HG02840 (cell line): Measurements from ENCODE around the gene CD47.

Source experiments
- ATAC-seq: cut with Tn5 transposase; IDR thresholded peaks from one replicate; pipeline ENCODE4 v1.9.1; 2021; ENCODE audit warnings: mild to moderate bottlenecking, moderate library complexity, moderate number of reproducible peaks; ENCODE audit not compliant: unreplicated experiment, low FRiP score

CD47 gene

DNA sequence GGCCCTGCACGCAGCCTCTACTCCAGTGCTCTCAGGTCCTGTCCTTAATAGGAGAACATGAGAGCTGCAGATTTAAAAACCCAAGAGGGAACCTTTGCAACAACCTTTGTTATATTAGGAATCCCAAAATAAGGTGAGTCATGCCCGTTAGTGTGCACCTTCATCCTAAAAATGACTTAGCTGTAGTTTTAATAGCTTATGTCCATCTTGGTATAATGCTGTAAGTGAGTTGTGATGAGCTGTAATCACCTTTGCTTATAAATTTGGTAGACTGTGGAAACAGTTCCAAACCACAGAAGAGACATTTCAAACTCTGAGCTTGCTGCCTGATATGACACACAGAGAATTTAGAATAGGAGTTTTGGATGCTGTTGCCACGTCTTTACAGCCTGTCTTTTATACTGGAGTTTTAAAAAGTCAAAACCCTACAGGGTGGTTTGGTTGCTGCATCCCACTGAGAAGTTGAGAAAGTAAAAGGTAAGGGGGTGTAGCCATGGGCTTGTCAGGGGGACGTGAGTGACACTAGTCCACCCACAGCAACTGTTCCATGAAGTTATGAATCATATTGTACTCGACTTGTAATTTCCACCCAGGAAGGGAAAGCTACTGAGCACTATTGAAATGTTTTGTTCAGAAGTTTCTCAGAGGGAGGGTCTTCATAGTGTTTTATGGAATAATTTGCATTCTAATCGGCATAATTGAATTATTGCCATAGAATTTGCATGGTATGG lies 27.4 kb upstream of the CD47 start:
- no peak for ATAC-seq

GRCh38 chr3:108117241-108117775 lies 26.5 kb upstream of the CD47 start:
- ATAC-seq, result no peak

DNA sequence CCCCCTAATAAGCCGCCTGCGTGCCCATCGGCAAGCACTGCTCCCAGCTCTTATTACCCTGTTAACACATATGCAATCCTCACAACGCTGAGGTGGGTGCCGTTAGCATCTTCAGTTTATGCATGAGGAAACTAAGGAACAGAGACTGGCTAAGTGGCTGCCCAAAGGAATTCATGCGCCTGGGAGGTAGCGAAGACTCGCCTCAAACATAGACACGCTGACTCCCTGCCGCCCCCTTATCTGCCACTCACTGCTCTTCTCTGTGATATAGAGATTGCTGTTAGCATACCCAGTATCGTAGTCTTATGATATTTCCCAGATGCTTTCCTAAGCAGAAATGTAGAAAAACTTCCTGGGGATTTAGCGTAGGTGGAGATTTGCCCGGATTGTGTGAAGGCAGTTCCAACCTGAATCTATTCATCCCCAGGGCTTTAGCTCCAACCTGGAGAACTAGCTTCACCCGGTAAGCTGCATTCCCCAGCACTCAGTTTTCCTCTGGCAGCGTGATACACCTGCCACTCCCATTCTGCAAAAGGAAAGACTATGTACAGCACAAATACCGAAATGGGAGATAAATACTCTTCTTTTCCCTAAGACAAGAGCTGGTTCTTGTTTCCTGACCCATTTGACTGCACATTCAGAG lies 23.7 kb upstream of the CD47 start:
- ATAC-seq, result no peak

DNA sequence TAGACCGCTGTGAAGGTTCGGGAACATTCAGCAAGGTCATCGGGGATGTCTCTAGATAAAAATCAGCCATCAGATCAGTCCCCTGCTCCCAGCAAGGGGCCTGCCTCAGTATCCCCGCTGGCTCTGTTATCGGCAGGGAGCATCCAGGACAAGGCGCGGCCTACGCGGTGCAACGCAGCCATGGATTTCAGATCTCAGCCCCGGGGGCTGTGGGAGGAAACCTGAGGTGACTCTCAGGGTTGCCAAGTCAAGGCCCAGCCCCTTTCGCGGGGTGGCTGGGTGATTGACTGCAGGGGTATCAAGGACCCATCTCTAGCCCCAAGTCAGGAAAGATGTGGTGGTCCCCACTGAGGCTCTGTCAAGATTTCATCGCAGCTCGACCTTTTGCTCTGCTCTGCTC lies 23.1 kb upstream of the CD47 start:
- no peak for ATAC-seq

- no peak for ATAC-seq
Observed at GRCh38 chr3:108110934-108111333, 20.1 kb upstream of the CD47 start.

GRCh38 chr3:108108416-108108815 lies 17.6 kb upstream of the CD47 start:
- no peak for ATAC-seq

GRCh38 chr3:108106449-108106848 lies 15.6 kb upstream of the CD47 start:
- no peak for ATAC-seq

- no peak for ATAC-seq
Observed at GRCh38 chr3:108106031-108106430, 15.2 kb upstream of the CD47 start.

DNA sequence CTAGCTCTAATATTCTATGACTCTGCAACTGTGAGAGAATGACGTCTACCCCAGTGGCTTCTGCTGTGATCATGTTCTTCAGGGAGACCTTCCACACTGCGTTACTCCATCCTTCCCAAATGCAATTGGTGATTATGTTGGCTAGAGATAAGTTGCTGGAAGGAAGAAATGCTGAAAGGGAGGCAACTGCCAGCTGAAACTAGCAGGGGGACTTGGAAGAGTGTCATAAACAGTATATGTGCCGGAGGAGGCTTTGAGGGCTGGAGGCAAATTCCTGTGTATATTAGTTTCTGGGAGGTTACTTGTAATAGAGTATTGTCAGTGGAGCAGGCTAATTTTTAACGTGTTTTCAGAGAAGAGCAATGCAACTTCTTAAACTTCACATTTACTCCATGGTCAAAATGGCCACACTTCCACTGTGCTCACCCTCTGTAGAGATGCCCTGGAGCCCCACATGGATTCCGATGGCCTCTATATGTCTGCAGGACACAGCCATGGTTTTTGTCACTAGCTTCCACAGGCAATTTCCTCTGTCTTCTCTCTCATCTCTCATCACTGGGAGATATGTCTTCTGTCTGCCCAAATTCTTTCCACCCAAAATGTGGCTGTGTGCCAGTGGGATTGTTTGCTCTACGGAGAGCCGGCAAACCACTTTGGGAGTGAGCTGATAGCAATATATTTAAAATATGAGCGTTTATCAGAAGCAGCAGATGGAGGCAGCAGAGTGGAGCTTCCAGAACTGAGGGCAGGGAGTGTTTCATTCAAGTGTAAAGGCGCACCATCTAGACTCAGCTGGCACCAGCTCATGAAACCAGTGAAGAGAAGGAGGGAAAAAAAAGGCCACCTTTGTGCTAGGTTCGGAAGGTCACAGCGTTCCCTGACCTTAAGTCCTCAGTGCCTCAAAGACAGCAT lies 13.3 kb upstream of the CD47 start:
- no peak for ATAC-seq

DNA sequence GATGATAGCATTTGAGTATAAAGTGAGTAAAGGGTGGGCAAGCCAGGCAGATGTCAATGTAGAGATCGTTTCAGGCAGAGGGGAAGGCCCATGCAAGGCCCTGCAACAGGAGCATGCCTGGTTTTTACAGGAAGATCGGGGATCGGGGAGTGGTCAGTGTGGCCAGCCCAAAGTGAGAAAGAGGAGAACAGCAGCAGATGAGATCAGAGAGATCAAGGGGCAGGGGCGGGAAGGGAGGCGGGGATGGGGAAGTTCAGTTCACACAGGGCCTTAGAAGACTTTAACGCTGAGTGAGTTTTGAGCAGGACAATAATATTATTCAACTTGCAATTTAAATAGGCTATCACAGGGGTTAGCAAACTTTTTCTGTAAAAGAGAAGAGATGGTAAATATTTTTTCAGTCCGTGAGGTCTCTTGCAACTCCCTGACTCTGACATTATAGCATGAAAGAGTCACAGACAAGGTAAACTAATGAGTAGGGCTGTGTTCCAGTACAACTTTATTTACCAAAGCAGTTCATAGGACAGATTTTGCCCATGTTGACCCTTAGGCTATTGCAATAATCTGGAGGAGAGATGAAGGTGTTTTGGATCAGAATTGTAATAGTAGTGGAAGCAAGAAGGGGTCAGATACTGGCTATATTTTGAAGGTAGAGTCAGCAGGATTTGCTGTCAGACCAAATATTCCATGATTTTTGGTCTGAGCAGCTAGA lies 12.4 kb upstream of the CD47 start:
- no peak for ATAC-seq

- ATAC-seq, result no peak
Observed at GRCh38 chr3:108102420-108103039, 11.7 kb upstream of the CD47 start.

DNA sequence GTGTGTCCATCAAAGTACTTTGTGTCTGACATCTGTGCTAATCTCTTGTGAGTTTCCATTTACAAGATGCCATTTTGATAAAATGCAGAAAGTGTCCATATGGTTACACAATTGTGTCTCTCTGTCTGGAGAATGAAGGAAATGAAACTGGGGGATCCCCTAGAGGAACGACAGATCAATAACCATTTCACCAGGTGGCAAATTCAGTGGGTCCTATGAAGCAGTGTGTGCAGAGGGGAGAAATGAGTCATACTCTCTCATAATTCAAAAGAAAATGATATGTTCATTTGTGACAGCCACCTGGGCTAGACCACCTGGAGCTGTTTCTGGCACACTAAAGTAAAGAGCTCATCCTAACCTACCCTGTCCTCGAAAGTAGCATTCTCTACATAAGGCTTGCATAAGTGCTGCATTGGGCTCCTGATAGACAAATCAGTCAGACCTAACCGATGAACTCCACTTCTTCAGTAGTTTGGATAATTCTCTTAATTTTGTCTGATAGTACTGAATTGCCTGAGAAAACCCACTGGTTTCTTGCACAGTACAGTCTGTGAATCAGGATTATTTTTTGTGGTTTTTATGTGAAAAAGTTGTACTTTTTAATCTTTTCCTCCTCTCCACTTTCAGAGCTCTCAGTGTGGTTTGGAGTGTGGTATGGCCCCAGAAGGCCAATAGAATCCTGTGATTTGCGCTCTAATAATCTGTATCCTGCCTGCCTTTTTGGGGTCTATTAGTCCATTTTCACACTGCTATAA lies 10.3 kb upstream of the CD47 start:
- peak; percentile 94 for ATAC-seq

DNA sequence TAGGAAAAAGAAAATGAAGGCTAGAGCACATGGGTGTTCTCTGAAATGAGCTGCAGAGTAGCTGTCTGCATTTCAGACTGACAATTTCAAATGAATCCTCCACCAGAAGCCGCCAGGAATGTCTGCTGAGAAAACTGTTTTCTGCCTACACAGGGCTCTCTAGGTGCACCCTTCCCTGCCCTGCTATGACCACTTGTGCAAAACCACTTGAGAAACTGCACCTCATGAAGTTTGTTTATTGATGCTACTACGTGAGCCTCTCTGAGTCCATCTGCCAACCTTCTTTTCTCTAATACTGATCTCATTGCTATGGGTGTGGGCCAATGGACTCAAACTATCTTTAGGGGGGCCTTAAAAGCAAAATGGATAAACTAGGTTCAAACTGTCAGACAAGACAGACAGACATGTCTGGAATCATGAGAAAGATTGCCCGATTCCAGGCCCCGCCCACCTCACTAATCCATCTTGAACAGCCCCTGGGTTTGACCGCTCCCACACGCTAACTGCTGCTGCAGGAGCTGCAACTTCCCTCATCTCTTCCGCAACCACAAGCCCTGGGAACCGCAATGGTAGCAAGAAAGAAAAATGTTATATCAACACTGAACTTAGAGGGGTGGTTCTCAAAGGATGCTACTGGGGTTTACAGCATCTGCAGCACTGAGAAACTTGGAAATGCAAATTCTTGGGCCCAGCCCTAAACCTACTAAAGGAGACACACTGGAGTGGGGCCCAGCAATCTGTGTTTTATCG lies 9.0 kb upstream of the CD47 start:
- peak; percentile 37 for ATAC-seq

DNA sequence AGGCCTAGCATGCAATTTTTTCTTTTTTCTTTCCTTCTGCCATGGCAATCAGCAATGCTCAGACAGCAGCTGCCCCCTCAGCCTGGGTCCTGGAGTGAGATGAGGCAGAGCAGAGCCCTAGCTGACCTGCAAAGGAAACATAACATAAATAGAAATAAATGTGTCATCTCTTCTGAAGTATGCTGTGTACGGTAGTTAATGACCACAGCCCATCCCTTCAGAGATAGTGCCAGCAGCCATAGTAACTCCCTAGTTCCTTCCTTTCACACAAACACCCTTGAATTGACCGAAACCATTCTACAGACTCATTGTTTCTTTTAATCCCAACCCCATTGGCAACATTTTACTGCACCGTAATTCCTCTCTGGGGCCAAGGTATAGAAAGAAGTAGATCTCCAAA lies 8.4 kb upstream of the CD47 start:
- no peak for ATAC-seq

- ATAC-seq, result no peak
Observed at GRCh38 chr3:108098003-108098370, 7.2 kb upstream of the CD47 start.

DNA sequence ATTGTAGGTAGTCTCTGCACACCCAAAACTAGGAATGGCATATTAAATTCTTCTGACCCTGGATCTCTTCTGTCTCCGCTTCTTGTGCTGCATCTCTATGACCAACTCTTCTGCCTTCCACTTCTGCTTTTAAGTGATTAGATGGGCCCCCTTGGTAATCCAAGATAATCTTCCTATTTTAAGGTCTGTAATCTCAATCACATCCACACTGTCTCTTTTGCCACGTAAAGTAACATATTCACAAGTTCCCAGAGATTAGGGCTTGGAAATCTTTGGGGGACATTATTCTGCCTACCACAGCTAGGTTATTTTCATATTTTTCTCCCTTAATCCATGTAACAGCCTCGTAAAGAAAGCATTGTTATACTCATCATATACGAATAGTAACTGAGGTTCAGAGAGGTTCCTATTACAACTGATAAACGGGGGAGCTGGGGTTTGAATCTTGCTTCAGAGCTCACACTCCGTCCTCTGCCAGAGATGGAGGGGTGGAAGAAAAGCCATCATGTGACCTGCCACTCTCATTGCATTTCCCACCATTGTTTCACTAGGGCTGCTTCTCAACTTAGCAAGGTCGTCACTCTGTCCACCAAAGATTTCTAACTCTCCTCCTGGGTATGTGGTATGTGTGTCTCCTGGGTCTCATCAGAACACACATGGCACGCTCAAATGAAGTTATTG lies 6.6 kb upstream of the CD47 start:
- ATAC-seq, result no peak

GRCh38 chr3:108096532-108097321 lies 5.9 kb upstream of the CD47 start:
- ATAC-seq, result no peak
